NCI-H524 (cell line): ENCODE data around the gene VPS13C.

ENCODE experiments used
- DNase-seq, 2 experiments: peaks; one replicate each; lab custom pipeline; 2025; lab: John Stamatoyannopoulos, UW

VPS13C gene

DNA sequence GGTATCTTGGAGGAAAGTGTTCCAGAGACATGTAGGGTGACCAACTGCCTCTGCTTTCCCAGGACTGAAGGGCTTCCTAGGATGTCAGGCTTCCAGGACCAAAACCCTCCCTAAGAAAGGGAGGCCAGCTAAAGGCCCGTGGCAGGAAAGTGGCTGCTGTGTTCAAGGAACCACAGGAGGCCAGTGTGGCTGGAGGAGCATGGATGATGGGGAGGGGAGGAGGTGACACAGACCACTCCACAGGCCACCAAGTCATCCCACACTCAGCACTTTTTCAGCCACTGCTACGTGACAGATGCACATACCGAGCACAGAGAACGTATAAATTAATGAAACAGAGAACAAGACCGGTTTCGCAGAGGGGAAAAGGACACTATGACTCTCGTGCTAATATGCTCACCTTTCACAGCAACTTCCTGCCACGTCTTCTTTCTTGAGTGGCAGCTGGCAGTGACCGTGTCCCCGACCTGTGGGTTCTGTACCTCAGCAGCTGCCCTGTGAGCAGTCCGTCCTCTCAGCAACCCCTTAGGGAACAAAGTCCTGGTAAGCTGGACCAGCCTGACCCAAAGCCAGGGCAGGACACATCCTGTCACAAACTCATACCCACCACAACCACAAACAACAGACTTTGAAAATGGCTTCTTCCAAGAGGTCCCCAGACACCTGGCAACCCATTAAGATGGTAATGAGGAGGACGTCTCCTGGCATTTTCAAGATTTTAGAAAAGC, 244.7 kb downstream of the VPS13C start:
- DNase-seq: no peak

DNA sequence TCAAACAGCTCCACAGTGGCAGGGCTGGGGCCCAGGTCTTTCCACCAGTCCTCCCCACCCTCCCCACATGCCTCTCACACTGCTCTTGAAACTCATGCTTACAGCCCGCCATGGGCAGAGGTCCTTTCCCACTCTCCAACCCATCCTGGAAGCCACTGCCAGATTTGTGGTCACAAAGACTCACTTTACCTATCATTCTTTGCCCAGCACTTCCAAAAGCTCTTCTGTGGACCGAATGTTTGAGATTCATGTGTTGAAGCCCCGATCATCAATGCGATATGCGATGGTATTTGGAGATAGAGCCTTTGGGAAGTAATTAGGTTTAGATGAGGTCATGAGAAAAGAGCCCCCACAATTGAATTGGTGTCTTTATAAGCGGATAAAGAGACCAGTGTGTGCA, 247.8 kb downstream of the VPS13C start:
- no peak for DNase-seq

DNA sequence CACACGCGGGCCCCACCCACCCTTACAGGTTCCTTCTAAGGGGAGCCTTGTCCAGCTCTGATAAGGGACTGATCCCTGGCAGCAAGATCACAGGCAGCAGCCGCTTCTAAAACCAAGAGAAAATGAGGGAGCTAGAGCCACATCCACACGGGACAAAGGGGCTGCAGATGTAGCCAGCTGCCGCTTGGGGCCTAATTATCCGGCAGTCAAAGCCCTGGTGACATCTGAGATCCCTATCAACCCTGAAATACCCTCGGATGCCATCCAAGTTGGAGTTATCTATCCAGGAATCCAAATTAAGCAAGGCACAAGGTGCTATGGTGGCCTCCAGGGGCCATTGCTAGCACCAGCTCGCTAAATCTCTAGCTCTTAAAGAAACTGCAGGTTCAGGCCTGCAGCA, 248.3 kb downstream of the VPS13C start:
- no peak for DNase-seq

DNA sequence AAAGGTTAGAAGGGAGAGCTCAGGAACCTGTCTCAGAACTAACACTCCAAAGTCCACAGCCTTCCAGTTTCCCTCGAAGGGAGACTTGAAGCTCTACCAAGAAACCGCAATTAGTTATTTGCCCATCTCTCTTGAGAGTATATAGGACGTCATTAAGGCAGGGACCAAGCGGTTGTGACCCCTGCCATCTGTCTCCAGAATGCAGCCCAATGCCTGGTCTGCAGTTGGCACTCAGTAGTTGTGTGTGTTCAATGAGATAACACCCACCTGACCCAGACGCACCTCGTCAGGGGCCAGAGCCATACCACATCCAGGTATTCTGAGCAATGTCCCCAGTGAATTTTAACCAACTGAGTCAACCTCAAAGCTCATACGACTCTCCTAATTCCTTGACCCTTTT, 251.0 kb downstream of the VPS13C start:
- no peak for DNase-seq

DNA sequence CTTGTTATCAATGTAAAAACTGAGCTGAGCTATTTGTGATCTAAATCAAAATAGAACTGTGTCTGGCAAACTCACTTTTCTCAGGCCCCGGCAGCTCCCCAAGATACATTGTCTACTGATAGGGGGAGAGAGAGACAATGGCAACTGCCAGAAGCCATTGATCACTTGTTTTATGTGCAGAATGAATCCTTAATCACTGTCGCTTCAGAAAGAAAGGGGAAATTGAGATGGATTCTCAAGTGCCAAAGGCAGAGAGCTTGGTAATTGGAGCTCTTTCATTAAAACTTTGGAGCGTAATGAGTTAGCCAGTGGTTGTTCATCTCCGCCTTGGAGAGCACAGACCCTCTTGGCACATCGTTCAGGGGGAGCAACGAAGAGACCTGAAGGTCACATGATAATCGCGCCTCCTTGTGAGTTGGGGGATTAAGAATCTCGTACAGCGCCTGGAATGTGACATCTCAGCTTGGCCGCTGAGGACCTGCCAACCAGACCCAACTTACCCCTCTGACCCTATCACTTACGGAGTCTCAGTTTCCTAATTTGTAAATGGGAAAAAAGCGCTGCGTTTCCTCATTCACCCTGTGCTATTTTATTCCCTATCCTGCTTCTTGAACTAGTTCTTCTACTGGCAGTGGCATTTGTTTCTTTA, 252.8 kb downstream of the VPS13C start:
- no peak for DNase-seq
